HEK293 (cell line): Measurements from ENCODE around the gene FRMD4B.
A peak's percentile ranks its signal among the peaks of the same experiment; 100 is the strongest.

Experiments used
- GLIS1 ChIP-seq: fragments of 450-650 bp; formaldehyde crosslinking; IDR thresholded peaks from 2 replicates; pipeline ENCODE4 v1.5.1; 2016; ENCODE audit warnings: missing biosample characterization, missing genetic modification characterization
- HOXA7 ChIP-seq: sonication (generic); formaldehyde crosslinking; IDR thresholded peaks from 2 replicates; pipeline ENCODE4 v1.8.1; 2022; ENCODE audit warnings: missing genetic modification reagents, borderline replicate concordance
- HOXC10 ChIP-seq: sonication (generic); formaldehyde crosslinking; IDR thresholded peaks from 2 replicates; pipeline ENCODE4 v1.8.1; 2023; ENCODE audit warnings: mild to moderate bottlenecking, missing genetic modification reagents
- HOXD13 ChIP-seq: sonication (generic); formaldehyde crosslinking; IDR thresholded peaks from 2 replicates; pipeline ENCODE4 v1.8.0; 2022; ENCODE audit warnings: missing genetic modification reagents, borderline replicate concordance
- KLF10 ChIP-seq: fragments of 450-650 bp; IDR thresholded peaks from 2 replicates; pipeline ENCODE4 v1.5.1; 2018; ENCODE audit warnings: missing biosample characterization, mild to moderate bottlenecking, missing genetic modification characterization
- OSR2 ChIP-seq: fragments of 450-650 bp; formaldehyde crosslinking; IDR thresholded peaks from 2 replicates; pipeline ENCODE4 v1.5.1; 2016; ENCODE audit warnings: missing biosample characterization, missing genetic modification characterization
- SCRT1 ChIP-seq: fragments of 450-650 bp; formaldehyde crosslinking; IDR thresholded peaks from 2 replicates; pipeline ENCODE4 v1.5.1; 2016; ENCODE audit warnings: missing biosample characterization, missing genetic modification characterization, borderline replicate concordance
- TRIM28 ChIP-seq: IDR thresholded peaks from 2 replicates; pipeline ENCODE4 v1.6.1; 2011; ENCODE audit warnings: low read length, control low read depth, borderline replicate concordance
- ZFP37 ChIP-seq: fragments of 450-650 bp; formaldehyde crosslinking; IDR thresholded peaks from 2 replicates; pipeline ENCODE4 v1.5.1; 2016; ENCODE audit warnings: missing biosample characterization, missing genetic modification characterization
- ZNF175 ChIP-seq: fragments of 450-650 bp; formaldehyde crosslinking; IDR thresholded peaks from 2 replicates; pipeline ENCODE4 v1.5.1; 2016; ENCODE audit warnings: missing biosample characterization, missing genetic modification characterization
- ZNF2 ChIP-seq: fragments of 450-650 bp; formaldehyde crosslinking; IDR thresholded peaks from 2 replicates; pipeline ENCODE4 v1.5.1; 2016; ENCODE audit warnings: missing biosample characterization, missing genetic modification characterization
- ZNF23 ChIP-seq: fragments of 450-650 bp; formaldehyde crosslinking; IDR thresholded peaks from 2 replicates; pipeline ENCODE4 v1.5.1; 2016; ENCODE audit warnings: missing biosample characterization, missing genetic modification characterization, borderline replicate concordance
- ZNF354C ChIP-seq: fragments of 450-650 bp; formaldehyde crosslinking; IDR thresholded peaks from 2 replicates; pipeline ENCODE4 v1.5.1; 2016; ENCODE audit warnings: missing biosample characterization, missing genetic modification characterization, low read depth, borderline replicate concordance
- ZNF404 ChIP-seq: fragments of 450-650 bp; formaldehyde crosslinking; IDR thresholded peaks from 2 replicates; pipeline ENCODE4 v1.5.1; 2017; ENCODE audit warnings: missing biosample characterization, missing genetic modification characterization
- ZNF416 ChIP-seq: fragments of 450-650 bp; formaldehyde crosslinking; IDR thresholded peaks from 2 replicates; pipeline ENCODE4 v1.5.1; 2016; ENCODE audit warnings: missing biosample characterization, missing genetic modification characterization
- ZNF530 ChIP-seq: fragments of 450-650 bp; formaldehyde crosslinking; IDR thresholded peaks from 2 replicates; pipeline ENCODE4 v1.5.1; 2016; ENCODE audit warnings: low read depth, missing biosample characterization, missing genetic modification characterization
- ZNF544 ChIP-seq: fragments of 450-650 bp; formaldehyde crosslinking; IDR thresholded peaks from 2 replicates; pipeline ENCODE4 v1.5.0; 2017; ENCODE audit warnings: missing biosample characterization, missing genetic modification characterization
- ZNF548 ChIP-seq: fragments of 450-650 bp; formaldehyde crosslinking; IDR thresholded peaks from 2 replicates; pipeline ENCODE4 v1.5.1; 2016; ENCODE audit warnings: missing biosample characterization, missing genetic modification characterization
- ZNF560 ChIP-seq: fragments of 450-650 bp; formaldehyde crosslinking; IDR thresholded peaks from 2 replicates; pipeline ENCODE4 v1.5.1; 2017; ENCODE audit warnings: missing biosample characterization, missing genetic modification characterization, borderline replicate concordance
- ZNF571 ChIP-seq: fragments of 450-650 bp; formaldehyde crosslinking; IDR thresholded peaks from 2 replicates; pipeline ENCODE4 v1.5.0; 2017; ENCODE audit warnings: missing biosample characterization, missing genetic modification characterization
- ZNF600 ChIP-seq: fragments of 450-650 bp; formaldehyde crosslinking; IDR thresholded peaks from 2 replicates; pipeline ENCODE4 v1.5.1; 2016; ENCODE audit warnings: missing biosample characterization, missing genetic modification characterization
- ZNF621 ChIP-seq: fragments of 450-650 bp; formaldehyde crosslinking; IDR thresholded peaks from 2 replicates; pipeline ENCODE4 v1.5.1; 2017; ENCODE audit warnings: missing biosample characterization, missing genetic modification characterization
- ZNF747 ChIP-seq: fragments of 450-650 bp; formaldehyde crosslinking; IDR thresholded peaks from 2 replicates; pipeline ENCODE4 v1.5.1; 2016; ENCODE audit warnings: missing biosample characterization, missing genetic modification characterization
- ZNF837 ChIP-seq: fragments of 450-650 bp; formaldehyde crosslinking; IDR thresholded peaks from 2 replicates; pipeline ENCODE4 v1.5.1; 2016; ENCODE audit warnings: missing biosample characterization, missing genetic modification characterization
- ZNF843 ChIP-seq: fragments of 450-650 bp; formaldehyde crosslinking; IDR thresholded peaks from 2 replicates; pipeline ENCODE4 v1.5.1; 2016; ENCODE audit warnings: missing biosample characterization, missing genetic modification characterization
- TF ChIP-seq, protein P1 (sequence below): fragments of 450-650 bp; formaldehyde crosslinking; conservative IDR thresholded peaks from 2 replicates; pipeline ENCODE4 v1.5.1; 2016; ENCODE audit warnings: low read depth, missing biosample characterization, missing genetic modification characterization
- TF ChIP-seq, protein P2 (sequence below): fragments of 450-650 bp; formaldehyde crosslinking; IDR thresholded peaks from 2 replicates; pipeline ENCODE4 v1.5.1; 2017; ENCODE audit warnings: missing biosample characterization, missing genetic modification characterization
- TF ChIP-seq, protein P3 (sequence below): fragments of 450-650 bp; formaldehyde crosslinking; IDR thresholded peaks from 2 replicates; pipeline ENCODE4 v1.5.1; 2017; ENCODE audit warnings: missing biosample characterization, mild to moderate bottlenecking, missing genetic modification characterization, moderate library complexity
- TF ChIP-seq, protein P4 (sequence below): fragments of 450-650 bp; formaldehyde crosslinking; IDR thresholded peaks from 2 replicates; pipeline ENCODE4 v1.5.1; 2016; ENCODE audit warnings: missing biosample characterization, missing genetic modification characterization
- TF ChIP-seq, protein P5 (sequence below): fragments of 450-650 bp; formaldehyde crosslinking; IDR thresholded peaks from 2 replicates; pipeline ENCODE4 v1.5.1; 2016; ENCODE audit warnings: missing biosample characterization, missing genetic modification characterization

Gene FRMD4B

DNA sequence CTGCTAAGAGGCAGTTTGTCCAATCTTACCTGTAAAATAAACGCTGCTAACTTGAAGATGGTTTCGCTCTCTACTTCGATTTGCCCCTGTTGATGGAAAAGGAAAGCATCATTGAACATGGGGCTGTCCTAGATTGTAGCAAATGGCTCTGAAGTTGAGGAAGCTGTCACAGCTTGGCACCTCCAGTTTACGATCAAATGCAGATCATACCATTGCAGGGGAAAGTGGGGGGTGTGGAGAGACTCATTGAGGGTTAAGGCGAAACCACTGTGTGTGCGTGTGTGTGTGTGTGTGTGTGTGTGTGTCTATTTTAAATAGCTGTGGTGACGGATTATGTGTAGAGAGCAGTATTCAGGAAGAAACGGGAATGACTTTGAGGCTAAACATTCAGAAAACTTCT, 135.9 kb downstream of the FRMD4B start (continued):
- TF ChIP-seq, protein P1, sequence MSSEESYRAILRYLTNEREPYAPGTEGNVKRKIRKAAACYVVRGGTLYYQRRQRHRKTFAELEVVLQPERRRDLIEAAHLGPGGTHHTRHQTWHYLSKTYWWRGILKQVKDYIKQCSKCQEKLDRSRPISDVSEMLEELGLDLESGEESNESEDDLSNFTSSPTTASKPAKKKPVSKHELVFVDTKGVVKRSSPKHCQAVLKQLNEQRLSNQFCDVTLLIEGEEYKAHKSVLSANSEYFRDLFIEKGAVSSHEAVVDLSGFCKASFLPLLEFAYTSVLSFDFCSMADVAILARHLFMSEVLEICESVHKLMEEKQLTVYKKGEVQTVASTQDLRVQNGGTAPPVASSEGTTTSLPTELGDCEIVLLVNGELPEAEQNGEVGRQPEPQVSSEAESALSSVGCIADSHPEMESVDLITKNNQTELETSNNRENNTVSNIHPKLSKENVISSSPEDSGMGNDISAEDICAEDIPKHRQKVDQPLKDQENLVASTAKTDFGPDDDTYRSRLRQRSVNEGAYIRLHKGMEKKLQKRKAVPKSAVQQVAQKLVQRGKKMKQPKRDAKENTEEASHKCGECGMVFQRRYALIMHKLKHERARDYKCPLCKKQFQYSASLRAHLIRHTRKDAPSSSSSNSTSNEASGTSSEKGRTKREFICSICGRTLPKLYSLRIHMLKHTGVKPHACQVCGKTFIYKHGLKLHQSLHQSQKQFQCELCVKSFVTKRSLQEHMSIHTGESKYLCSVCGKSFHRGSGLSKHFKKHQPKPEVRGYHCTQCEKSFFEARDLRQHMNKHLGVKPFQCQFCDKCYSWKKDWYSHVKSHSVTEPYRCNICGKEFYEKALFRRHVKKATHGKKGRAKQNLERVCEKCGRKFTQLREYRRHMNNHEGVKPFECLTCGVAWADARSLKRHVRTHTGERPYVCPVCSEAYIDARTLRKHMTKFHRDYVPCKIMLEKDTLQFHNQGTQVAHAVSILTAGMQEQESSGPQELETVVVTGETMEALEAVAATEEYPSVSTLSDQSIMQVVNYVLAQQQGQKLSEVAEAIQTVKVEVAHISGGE = 0 out of 2 replicates have a peak, but pooled peaks have one; percentile 34
- TF ChIP-seq ZNF600 (tag by site-specific recombination) (no peak; the same call in 1 of the 2 replicates), ZNF175 (no peak), ZNF23 (tag by site-specific recombination) (no peak), ZNF571 (tag by site-specific recombination) (no peak), ZNF560 (tag by site-specific recombination) (no peak), SCRT1 (peak; percentile 84; the same call in 1 of the 2 replicates), ZNF354C (tag by site-specific recombination) (no peak), ZNF747 (tag by site-specific recombination) (no peak), ZNF544 (no peak), ZNF404 (tag by site-specific recombination) (no peak), ZNF2 (tag by site-specific recombination) (peak; percentile 96), ZNF621 (no peak), ZNF530 (tag by site-specific recombination) (no peak), ZNF548 (tag by site-specific recombination) (no peak), ZNF843 (peak; percentile 85), HOXC10 (CRISPR knock-in tag) (no peak), HOXD13 (CRISPR knock-in tag) (peak; percentile 62; the same call in 1 of the 2 replicates), KLF10 (tag by site-specific recombination) (no peak), OSR2 (no peak), TRIM28 (peak; percentile 80; the same call in 1 of the 2 replicates), GLIS1 (tag by site-specific recombination) (peak; percentile 49), HOXA7 (CRISPR knock-in tag) (no peak), ZNF837 (tag by site-specific recombination) (no peak), ZFP37 (peak; percentile 93; the same call in 1 of the 2 replicates), ZNF416 (tag by site-specific recombination) (no peak)
- TF ChIP-seq, protein P2, sequence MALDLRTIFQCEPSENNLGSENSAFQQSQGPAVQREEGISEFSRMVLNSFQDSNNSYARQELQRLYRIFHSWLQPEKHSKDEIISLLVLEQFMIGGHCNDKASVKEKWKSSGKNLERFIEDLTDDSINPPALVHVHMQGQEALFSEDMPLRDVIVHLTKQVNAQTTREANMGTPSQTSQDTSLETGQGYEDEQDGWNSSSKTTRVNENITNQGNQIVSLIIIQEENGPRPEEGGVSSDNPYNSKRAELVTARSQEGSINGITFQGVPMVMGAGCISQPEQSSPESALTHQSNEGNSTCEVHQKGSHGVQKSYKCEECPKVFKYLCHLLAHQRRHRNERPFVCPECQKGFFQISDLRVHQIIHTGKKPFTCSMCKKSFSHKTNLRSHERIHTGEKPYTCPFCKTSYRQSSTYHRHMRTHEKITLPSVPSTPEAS = peak; percentile 98
- TF ChIP-seq, protein P3, sequence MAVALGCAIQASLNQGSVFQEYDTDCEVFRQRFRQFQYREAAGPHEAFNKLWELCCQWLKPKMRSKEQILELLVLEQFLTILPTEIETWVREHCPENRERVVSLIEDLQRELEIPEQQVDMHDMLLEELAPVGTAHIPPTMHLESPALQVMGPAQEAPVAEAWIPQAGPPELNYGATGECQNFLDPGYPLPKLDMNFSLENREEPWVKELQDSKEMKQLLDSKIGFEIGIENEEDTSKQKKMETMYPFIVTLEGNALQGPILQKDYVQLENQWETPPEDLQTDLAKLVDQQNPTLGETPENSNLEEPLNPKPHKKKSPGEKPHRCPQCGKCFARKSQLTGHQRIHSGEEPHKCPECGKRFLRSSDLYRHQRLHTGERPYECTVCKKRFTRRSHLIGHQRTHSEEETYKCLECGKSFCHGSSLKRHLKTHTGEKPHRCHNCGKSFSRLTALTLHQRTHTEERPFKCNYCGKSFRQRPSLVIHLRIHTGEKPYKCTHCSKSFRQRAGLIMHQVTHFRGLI (tag by site-specific recombination) = no peak
- TF ChIP-seq, protein P4, sequence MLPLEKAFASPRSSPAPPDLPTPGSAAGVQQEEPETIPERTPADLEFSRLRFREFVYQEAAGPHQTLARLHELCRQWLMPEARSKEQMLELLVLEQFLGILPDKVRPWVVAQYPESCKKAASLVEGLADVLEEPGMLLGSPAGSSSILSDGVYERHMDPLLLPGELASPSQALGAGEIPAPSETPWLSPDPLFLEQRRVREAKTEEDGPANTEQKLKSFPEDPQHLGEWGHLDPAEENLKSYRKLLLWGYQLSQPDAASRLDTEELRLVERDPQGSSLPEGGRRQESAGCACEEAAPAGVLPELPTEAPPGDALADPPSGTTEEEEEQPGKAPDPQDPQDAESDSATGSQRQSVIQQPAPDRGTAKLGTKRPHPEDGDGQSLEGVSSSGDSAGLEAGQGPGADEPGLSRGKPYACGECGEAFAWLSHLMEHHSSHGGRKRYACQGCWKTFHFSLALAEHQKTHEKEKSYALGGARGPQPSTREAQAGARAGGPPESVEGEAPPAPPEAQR (tag by site-specific recombination) = peak; percentile 84; the same call in 1 of the 2 replicates
- TF ChIP-seq, protein P5, sequence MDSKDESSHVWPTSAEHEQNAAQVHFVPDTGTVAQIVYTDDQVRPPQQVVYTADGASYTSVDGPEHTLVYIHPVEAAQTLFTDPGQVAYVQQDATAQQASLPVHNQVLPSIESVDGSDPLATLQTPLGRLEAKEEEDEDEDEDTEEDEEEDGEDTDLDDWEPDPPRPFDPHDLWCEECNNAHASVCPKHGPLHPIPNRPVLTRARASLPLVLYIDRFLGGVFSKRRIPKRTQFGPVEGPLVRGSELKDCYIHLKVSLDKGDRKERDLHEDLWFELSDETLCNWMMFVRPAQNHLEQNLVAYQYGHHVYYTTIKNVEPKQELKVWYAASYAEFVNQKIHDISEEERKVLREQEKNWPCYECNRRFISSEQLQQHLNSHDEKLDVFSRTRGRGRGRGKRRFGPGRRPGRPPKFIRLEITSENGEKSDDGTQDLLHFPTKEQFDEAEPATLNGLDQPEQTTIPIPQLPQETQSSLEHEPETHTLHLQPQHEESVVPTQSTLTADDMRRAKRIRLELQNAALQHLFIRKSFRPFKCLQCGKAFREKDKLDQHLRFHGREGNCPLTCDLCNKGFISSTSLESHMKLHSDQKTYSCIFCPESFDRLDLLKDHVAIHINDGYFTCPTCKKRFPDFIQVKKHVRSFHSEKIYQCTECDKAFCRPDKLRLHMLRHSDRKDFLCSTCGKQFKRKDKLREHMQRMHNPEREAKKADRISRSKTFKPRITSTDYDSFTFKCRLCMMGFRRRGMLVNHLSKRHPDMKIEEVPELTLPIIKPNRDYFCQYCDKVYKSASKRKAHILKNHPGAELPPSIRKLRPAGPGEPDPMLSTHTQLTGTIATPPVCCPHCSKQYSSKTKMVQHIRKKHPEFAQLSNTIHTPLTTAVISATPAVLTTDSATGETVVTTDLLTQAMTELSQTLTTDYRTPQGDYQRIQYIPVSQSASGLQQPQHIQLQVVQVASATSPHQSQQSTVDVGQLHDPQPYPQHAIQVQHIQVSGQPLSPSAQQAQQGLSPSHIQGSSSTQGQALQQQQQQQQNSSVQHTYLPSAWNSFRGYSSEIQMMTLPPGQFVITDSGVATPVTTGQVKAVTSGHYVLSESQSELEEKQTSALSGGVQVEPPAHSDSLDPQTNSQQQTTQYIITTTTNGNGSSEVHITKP (tag by site-specific recombination) = peak; percentile 100
